Stimulated activated CD4-positive, alpha-beta T cell treated with anti-CD3 and anti-CD28 coated beads, Interleukin-4, amount 100 ng/mL, for 24 hours (primary cell): ENCODE measurements around the gene CSRP1.
A peak's percentile ranks its signal among the peaks of the same experiment; 100 is the strongest.
"Not testable (repeated sequence)": the region's sequence is repeated elsewhere in the genome, so short reads cannot be mapped to it uniquely, and the experiment has no call there.

Experiments used
- DNase-seq: peaks from one replicate; pipeline ENCODE4 v3.0.0-alpha.2; 2020

CSRP1 gene

GRCh38 chr1:201493757-201494617 lies 12.9 kb downstream of the CSRP1 start:
- no peak for DNase-seq

DNA sequence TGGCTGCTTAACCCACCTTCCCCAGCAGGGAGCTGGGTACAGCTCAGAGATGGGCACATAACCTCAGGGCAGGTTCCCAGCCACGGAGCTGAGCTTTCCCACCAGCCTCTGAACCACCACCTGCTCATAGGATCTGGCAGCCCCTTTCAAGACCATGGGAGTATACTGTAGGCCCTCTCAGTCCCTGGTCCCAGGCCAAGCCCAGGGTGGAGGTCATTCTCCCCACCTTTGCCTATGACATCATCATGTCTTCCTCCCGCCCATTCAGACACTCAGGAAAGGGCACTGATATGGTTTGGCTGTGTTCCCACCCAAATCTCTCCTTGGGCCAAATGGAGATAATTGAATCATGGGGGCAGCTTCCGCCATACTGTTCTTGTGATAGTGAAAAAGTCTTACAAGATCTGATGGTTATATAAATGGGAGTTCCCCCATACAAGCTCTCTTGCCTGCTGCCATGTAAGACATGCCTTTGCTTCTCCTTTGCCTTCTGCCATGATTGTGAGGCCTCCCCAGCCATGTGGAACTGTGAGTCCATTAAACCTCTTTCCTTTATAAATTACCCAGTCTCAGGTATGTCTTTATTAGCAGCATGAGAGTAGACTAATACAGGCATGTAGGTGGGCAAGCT lies 13.8 kb downstream of the CSRP1 start:
- DNase-seq = not testable (repeated sequence)

DNA sequence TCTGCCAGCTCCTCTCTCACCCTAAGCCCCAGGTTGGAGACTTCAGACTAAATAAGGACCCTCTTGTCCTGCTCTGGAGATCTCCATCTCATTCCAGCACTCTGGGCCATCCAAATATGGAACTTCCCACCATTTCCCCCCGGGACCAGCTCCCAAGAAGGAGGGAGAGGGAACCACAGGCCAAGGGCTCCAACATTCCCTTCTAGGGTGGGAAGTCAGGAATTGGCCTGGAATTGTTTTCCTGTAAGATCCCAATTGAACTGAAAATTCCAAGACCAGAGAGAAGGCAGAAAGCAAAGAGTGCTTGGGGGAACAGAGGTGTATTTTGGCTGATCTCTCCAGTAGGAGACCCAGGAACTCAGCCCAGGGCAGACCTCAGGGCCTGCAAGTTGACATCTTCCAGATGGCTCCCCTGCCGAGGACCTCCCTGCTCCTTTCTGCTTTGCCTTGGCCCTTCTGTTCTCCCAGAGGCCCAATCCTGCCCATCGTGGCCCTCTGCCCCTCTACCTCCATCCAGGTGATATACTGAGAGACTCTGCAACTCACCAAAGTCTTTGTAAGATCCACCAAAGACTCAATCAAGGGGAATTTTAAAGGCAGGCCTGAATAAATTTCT lies 14.9 kb downstream of the CSRP1 start:
- no peak for DNase-seq

DNA sequence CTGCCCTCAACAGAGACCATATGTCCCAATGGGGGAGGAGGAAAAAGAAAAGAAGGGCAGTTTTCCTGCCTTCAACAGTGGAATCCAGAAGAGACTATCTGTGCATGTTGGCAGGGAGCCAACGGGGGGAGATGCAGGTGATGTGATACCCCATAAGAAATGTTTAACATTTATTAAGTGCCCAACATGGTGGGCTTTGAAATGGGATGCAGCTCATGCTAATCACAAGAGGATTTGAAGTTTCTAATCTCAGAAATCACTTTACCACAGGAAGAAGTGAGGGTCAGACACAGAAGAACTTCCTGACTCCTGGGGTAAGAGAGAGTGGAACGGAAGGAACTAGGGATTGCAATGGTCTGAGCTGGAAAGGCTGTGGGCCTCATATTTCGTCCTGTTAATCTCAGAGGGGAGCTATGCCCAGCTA lies 16.2 kb downstream of the CSRP1 start:
- no peak for DNase-seq

GRCh38 chr1:201489643-201490261 lies 17.2 kb downstream of the CSRP1 start:
- no peak for DNase-seq

- no peak for DNase-seq
These were observed 17.9 kb downstream of the CSRP1 start for GRCh38 chr1:201488830-201489589.

DNA sequence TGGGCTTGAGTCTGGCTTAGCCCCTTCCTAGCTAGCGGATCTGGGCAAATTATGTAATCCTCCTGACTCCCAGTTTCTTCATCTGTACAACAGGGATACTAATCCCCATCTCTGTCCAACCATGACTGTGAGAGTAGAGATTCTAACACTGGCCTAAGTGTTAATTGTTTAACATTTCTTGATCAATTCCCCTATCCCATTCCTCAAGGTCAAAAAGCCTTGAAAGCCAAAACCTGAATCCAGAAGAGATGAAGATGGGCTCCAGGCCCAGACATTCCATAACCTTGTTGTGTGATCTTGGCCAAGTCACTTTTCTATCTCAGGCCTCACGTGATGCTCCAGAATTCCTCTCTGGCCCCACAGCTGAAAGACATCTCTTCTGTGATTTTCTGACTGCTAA lies 19.2 kb downstream of the CSRP1 start:
- no peak for DNase-seq

GRCh38 chr1:201486187-201486586 lies 20.7 kb downstream of the CSRP1 start:
- DNase-seq = no peak

DNA sequence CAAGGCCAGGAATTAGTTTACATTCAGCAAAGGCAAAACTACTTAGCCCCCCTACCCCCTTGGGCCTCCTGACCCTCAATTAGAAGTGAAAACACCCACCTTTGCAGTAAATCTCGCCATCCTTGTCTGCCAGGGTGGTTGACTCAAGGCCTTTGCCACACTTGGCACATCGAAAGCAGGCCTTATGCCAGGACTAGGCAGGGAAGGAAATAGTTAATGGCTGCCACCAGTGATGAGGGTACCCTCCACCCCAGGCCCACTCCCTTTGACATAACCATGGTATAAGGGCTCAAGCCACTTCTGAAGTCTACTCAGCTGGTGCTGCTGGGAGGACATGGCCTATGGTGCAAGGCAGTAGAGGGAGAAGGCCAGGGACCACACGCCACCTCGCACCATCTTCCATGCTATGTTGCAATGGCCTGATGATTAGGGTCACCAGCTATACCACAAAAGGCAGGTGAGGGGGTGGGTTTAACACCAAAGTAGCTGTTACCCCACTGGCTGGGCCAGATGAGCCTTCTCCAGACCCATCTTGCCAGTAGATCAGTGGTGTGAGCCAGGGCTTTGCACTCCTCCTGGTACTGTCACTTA lies 21.6 kb downstream of the CSRP1 start:
- no peak for DNase-seq

- no peak for DNase-seq
These were observed 23.5 kb downstream of the CSRP1 start for GRCh38 chr1:201483373-201483949.

DNA sequence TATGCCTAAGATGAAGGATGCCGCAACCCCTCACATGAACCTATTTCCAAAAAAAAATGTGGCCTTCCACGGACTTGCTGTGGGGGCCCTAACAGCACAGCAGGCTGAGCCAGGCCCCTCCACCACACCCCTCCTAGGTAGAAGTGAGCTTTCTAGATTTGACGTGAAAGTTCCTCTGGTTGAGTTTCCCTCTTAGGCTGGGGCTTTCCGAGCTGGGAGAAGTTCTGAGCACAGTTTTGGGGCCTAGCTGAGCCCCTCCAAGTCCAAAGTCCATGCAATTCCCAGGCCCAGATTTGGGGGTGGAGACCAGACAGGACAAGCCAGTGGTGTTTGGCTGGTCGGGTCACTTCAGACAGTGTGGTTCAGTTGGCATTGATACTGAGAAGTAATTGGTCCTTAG lies 24.2 kb downstream of the CSRP1 start:
- DNase-seq = no peak

- DNase-seq = peak; percentile 82
These were observed 25.0 kb downstream of the CSRP1 start for GRCh38 chr1:201481761-201482493.

GRCh38 chr1:201481004-201481380 lies 25.9 kb downstream of the CSRP1 start:
- DNase-seq = no peak

GRCh38 chr1:201480231-201481003 lies 26.5 kb downstream of the CSRP1 start:
- peak; percentile 60 for DNase-seq

- DNase-seq = no peak
These were observed 27.7 kb downstream of the CSRP1 start for GRCh38 chr1:201479201-201479730.

- not testable (repeated sequence) for DNase-seq
These were observed 28.3 kb downstream of the CSRP1 start for GRCh38 chr1:201478666-201479065.

GRCh38 chr1:201476670-201477344 lies 30.1 kb downstream of the CSRP1 start:
- no peak for DNase-seq

GRCh38 chr1:201475915-201476669 lies 30.8 kb downstream of the CSRP1 start:
- no peak for DNase-seq

DNA sequence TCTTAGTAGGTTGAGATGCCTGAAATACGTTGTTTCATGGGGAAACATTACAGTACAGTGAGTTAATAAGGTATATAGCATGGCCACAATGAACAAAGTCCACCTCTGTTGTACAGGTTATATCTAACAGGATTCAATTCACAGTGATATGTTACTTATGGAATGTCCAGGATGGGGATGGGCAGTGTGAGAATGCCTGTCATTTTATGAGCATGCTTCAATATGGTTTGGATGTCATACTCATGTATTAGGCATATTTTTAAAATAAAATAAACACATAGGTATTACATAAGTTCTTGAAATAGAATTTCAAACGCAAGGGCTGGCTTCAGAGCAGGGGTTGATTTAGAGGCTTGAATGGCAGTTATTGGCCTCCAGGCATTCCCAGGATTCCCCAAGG lies 31.8 kb downstream of the CSRP1 start:
- DNase-seq = no peak
